NCI-H2081 (cell line): ENCODE data around the gene AGAP1.

Experiments
- DNase-seq, 2 experiments: peaks; one replicate each; lab custom pipeline; 2025; lab: John Stamatoyannopoulos, UW

Gene AGAP1

GRCh38 chr2:235569837-235570236 lies 76.0 kb downstream of the AGAP1 start:
- no peak for DNase-seq

GRCh38 chr2:235570256-235570655 lies 76.4 kb downstream of the AGAP1 start:
- DNase-seq, result no peak

- DNase-seq, result no peak
Measured at GRCh38 chr2:235570966-235571692, 77.3 kb downstream of the AGAP1 start.

GRCh38 chr2:235572592-235572991 lies 78.7 kb downstream of the AGAP1 start:
- no peak for DNase-seq

GRCh38 chr2:235573331-235574221 lies 79.7 kb downstream of the AGAP1 start:
- peak in 1 of 2 experiments; percentile 56 for DNase-seq

- DNase-seq, result no peak
Measured at GRCh38 chr2:235575431-235575830, 81.6 kb downstream of the AGAP1 start.

- DNase-seq, result no peak
Measured at GRCh38 chr2:235575904-235576303, 82.1 kb downstream of the AGAP1 start.

- DNase-seq, result no peak
Measured at GRCh38 chr2:235576337-235576910, 82.6 kb downstream of the AGAP1 start.

GRCh38 chr2:235577404-235578330 lies 83.8 kb downstream of the AGAP1 start:
- DNase-seq, result no peak

GRCh38 chr2:235579128-235579527 lies 85.3 kb downstream of the AGAP1 start:
- no peak for DNase-seq

- DNase-seq, result no peak
Measured at GRCh38 chr2:235580426-235581157, 86.7 kb downstream of the AGAP1 start.

- no peak for DNase-seq
Measured at GRCh38 chr2:235582081-235582686, 88.3 kb downstream of the AGAP1 start.

- no peak for DNase-seq
Measured at GRCh38 chr2:235582729-235583128, 88.9 kb downstream of the AGAP1 start.

- DNase-seq, result no peak
Measured at GRCh38 chr2:235583144-235583543, 89.3 kb downstream of the AGAP1 start.

GRCh38 chr2:235583925-235584637 lies 90.2 kb downstream of the AGAP1 start:
- DNase-seq, result no peak

- DNase-seq, result no peak
Measured at GRCh38 chr2:235584638-235585007, 90.8 kb downstream of the AGAP1 start.

- no peak for DNase-seq
Measured at GRCh38 chr2:235587202-235587601, 93.4 kb downstream of the AGAP1 start.

GRCh38 chr2:235588750-235589149 lies 94.9 kb downstream of the AGAP1 start:
- DNase-seq, result peak in 1 of 2 experiments; percentile 27

- DNase-seq, result no peak
Measured at GRCh38 chr2:235591231-235591730, 97.4 kb downstream of the AGAP1 start.

- peak in 1 of 2 experiments; percentile 30 for DNase-seq
Measured at GRCh38 chr2:235591921-235592320, 98.1 kb downstream of the AGAP1 start.
